OCI-LY3 (cell line): Measurements from ENCODE around the gene CNMD.
"Not testable (repeated sequence)": the region's sequence is repeated elsewhere in the genome, so short reads cannot be mapped to it uniquely, and the experiment has no call there.

Source experiments
- H2AFZ ChIP-seq: fragments of 200-600, 300-600 bp; shearing (Covaris generic); 2 replicates; pipeline ENCODE4 v1.6.0; 2014; ENCODE audit warnings: antibody characterized with exemption, low read depth, low read length
- H3K27ac ChIP-seq: fragments of 200-600, 300-600 bp; sonication (generic); 2 replicates; pipeline ENCODE4 v1.5.1; 2014; ENCODE audit warnings: mild to moderate bottlenecking, low read length, moderate library complexity, mixed read lengths
- H3K27me3 ChIP-seq: fragments of 200-600, 300-600 bp; sonication (generic); 2 replicates; pipeline ENCODE4 v1.6.1; 2014; ENCODE audit warnings: low read depth, low read length, mixed read lengths
- H3K36me3 ChIP-seq: fragments of 200-600, 300-600 bp; sonication (generic); replicated peaks from 2 replicates; pipeline ENCODE3; 2014; ENCODE audit warnings: low read depth, low read length, mixed read lengths
- H3K4me1 ChIP-seq: fragments of 300-600, 200-600 bp; sonication (generic); 2 replicates; pipeline ENCODE4 v1.6.1; 2014; ENCODE audit warnings: low read length, mixed read lengths
- H3K4me2 ChIP-seq: fragments of 200-600, 300-600 bp; sonication (generic); 2 replicates; pipeline ENCODE4 v1.6.1; 2014; ENCODE audit warnings: low read length, mixed read lengths
- H3K4me3 ChIP-seq: fragments of 300-600, 200-600 bp; sonication (generic); 2 replicates; pipeline ENCODE4 v1.5.1; 2014; ENCODE audit warnings: antibody characterized with exemption, mild to moderate bottlenecking, low read length, moderate library complexity
- H3K79me2 ChIP-seq: fragments of 300-600, 200-600 bp; shearing (Covaris generic); 2 replicates; pipeline ENCODE4 v1.6.1; 2014; ENCODE audit warnings: mild to moderate bottlenecking, low read length, mixed read lengths
- H3K9ac ChIP-seq: fragments of 300-600, 200-600 bp; shearing (Covaris generic); 2 replicates; pipeline ENCODE4 v1.6.0; 2014; ENCODE audit warnings: mild to moderate bottlenecking, low read length, moderate library complexity
- H3K9me3 ChIP-seq: fragments of 200-600, 300-600 bp; shearing (Covaris generic); 2 replicates; pipeline ENCODE4 v1.6.1; 2014; ENCODE audit warnings: low read length, mixed read lengths; ENCODE audit not compliant: insufficient read depth
- H4K20me1 ChIP-seq: fragments of 200-600, 300-600 bp; sonication (generic); 2 replicates; pipeline ENCODE4 v1.6.1; 2016; ENCODE audit warnings: low read length, mixed read lengths; ENCODE audit not compliant: insufficient read depth
- EZH2phosphoT487 ChIP-seq: fragments of 200-600 bp; shearing (Covaris generic); IDR thresholded peaks from 2 replicates; pipeline ENCODE4 v1.6.1; 2018; ENCODE audit warnings: antibody characterized with exemption, mixed run types, low read depth
- TF ChIP-seq, protein P1 (sequence below): fragments of 200-600, 300-600 bp; sonication (generic); IDR thresholded peaks from 2 replicates; pipeline ENCODE4 v1.5.1; 2014; ENCODE audit warnings: antibody characterized with exemption, low read length, low read depth

The CNMD gene

GRCh38 chr13:52695856-52696255 is 43.8 kb downstream of the CNMD start:
- H3K4me2 ChIP-seq = no peak overlapping the region
- no peaks in the 10 kb centered on the region for H3K27me3 ChIP-seq
- no peaks in the 10 kb centered on the region for H3K79me2 ChIP-seq
- TF ChIP-seq, protein P1, sequence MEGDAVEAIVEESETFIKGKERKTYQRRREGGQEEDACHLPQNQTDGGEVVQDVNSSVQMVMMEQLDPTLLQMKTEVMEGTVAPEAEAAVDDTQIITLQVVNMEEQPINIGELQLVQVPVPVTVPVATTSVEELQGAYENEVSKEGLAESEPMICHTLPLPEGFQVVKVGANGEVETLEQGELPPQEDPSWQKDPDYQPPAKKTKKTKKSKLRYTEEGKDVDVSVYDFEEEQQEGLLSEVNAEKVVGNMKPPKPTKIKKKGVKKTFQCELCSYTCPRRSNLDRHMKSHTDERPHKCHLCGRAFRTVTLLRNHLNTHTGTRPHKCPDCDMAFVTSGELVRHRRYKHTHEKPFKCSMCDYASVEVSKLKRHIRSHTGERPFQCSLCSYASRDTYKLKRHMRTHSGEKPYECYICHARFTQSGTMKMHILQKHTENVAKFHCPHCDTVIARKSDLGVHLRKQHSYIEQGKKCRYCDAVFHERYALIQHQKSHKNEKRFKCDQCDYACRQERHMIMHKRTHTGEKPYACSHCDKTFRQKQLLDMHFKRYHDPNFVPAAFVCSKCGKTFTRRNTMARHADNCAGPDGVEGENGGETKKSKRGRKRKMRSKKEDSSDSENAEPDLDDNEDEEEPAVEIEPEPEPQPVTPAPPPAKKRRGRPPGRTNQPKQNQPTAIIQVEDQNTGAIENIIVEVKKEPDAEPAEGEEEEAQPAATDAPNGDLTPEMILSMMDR = no peak
- TF ChIP-seq EZH2phosphoT487 = no peak
- H3K36me3 ChIP-seq = no peaks in the 10 kb centered on the region
- H3K27ac ChIP-seq = no peak overlapping the region
- no peaks in the 10 kb centered on the region for H3K9me3 ChIP-seq
- H3K4me1 ChIP-seq = peaks cover 10% of the 10 kb centered on the region
- H4K20me1 ChIP-seq = no peaks in the 10 kb centered on the region
- H2AFZ ChIP-seq = no peak overlapping the region
- no peak overlapping the region for H3K4me3 ChIP-seq
- no peak overlapping the region for H3K9ac ChIP-seq

- no peaks in the 10 kb centered on the region for H3K9me3 ChIP-seq
- H4K20me1 ChIP-seq = no peaks in the 10 kb centered on the region
- no peak overlapping the region for H3K9ac ChIP-seq
- H3K4me1 ChIP-seq = no peaks in the 10 kb centered on the region
- no peak overlapping the region for H3K27ac ChIP-seq
- H3K4me3 ChIP-seq = no peak overlapping the region
- no peak overlapping the region for H3K4me2 ChIP-seq
- peaks cover 31% of the 10 kb centered on the region for H3K36me3 ChIP-seq
- no peak overlapping the region for H2AFZ ChIP-seq
- TF ChIP-seq, protein P1 = no peak
- TF ChIP-seq EZH2phosphoT487 = no peak
- H3K79me2 ChIP-seq = no peaks in the 10 kb centered on the region
- no peaks in the 10 kb centered on the region for H3K27me3 ChIP-seq
Measured at GRCh38 chr13:52686376-52686775, 53.2 kb downstream of the CNMD start.

GRCh38 chr13:52685806-52686205 is 53.8 kb downstream of the CNMD start:
- H3K27ac ChIP-seq, H4K20me1 ChIP-seq, H3K9ac ChIP-seq, H3K27me3 ChIP-seq, H3K9me3 ChIP-seq, H3K4me2 ChIP-seq, H3K4me3 ChIP-seq, H3K4me1 ChIP-seq, H3K79me2 ChIP-seq, H2AFZ ChIP-seq: not testable (repeated sequence)
- H3K36me3 ChIP-seq = peaks cover 33% of the 10 kb centered on the region

- Histone ChIP-seq H3K27me3 (no peaks in the 10 kb centered on the region), H2AFZ (no peak overlapping the region), H3K4me2 (no peak overlapping the region), H3K9ac (no peak overlapping the region), H3K4me3 (no peak overlapping the region), H3K9me3 (no peaks in the 10 kb centered on the region), H3K27ac (no peak overlapping the region), H4K20me1 (no peaks in the 10 kb centered on the region), H3K36me3 (peaks cover 24% of the 10 kb centered on the region), H3K79me2 (no peaks in the 10 kb centered on the region), H3K4me1 (no peaks in the 10 kb centered on the region)
- TF ChIP-seq, protein P1 = no peak
- TF ChIP-seq EZH2phosphoT487 = no peak
Measured at GRCh38 chr13:52677823-52678222, 61.8 kb downstream of the CNMD start.

DNA sequence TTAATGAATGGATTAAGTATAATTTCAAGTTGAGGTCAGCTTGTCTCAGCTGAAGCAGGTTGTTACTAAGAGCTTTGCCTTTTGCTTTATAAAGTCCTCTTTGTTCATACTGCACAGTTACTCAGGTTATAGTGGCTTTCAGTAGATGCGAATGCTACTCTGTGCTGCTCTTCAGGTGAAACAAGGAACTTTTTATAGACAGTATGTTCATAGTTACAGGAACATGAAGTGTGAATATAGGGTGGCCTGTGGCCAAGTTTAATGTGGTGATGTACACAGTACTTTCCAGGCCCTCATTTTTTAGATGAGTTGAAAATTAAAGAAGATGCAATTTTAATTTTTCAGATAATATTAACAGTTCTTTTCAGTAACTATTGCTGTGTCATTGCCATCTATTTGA is 66.2 kb downstream of the CNMD start:
- TF ChIP-seq EZH2phosphoT487 = no peak
- TF ChIP-seq, protein P1 = no peak
- Histone ChIP-seq H3K9ac (no peak overlapping the region), H3K27ac (no peak overlapping the region), H3K4me2 (no peak overlapping the region), H3K9me3 (no peaks in the 10 kb centered on the region), H3K27me3 (no peaks in the 10 kb centered on the region), H3K4me3 (no peak overlapping the region), H2AFZ (no peak overlapping the region), H3K36me3 (peaks cover 11% of the 10 kb centered on the region), H3K79me2 (no peaks in the 10 kb centered on the region), H3K4me1 (no peaks in the 10 kb centered on the region), H4K20me1 (no peaks in the 10 kb centered on the region)
